Body of pancreas (tissue), 4 donors: ENCODE results near the gene NOG. TPM values are rescaled to one million over a fixed set of nuclear protein-coding genes. Genes with fewer than 3 reads are reported as not detected.

Experiments
- ATAC-seq: fragments of 150-250 bp; one replicate; pipeline ENCODE4 v1.9.1; 2016
- DNase-seq, 4 donors: peaks; one replicate each; pipeline ENCODE4 v3.0.0-alpha.2; 2019
- H3K27ac ChIP-seq, 4 donors: fragments of 200-600 bp; sonication (generic); 1 replicate in 3 of 4; 2 replicates in 1 of 4; pipeline versions ENCODE4 v1.5.1 to v1.6.1; 2016 to 2019; ENCODE audit warnings: mild to moderate bottlenecking in 1 of 4, mixed read lengths in 1 of 4, moderate library complexity in 1 of 4
- H3K27me3 ChIP-seq, 2 donors: fragments of 200-600 bp; sonication (generic); one replicate each; pipeline ENCODE4 v1.6.0; 2016; ENCODE audit warnings: mild to moderate bottlenecking in 1 of 2
- H3K36me3 ChIP-seq, 2 donors: fragments of 200-600 bp; sonication (generic); replicated peaks in 1 of 2; 2 replicates each; pipeline ENCODE4 v1.5.1; 2016; ENCODE audit warnings: low read depth in 2 of 2; ENCODE audit not compliant: insufficient read depth in 1 of 2
- H3K4me1 ChIP-seq: fragments of 200-600 bp; sonication (generic); one replicate; pipeline ENCODE4 v1.6.0; 2016
- H3K4me3 ChIP-seq, 2 donors: fragments of 200-600 bp; sonication (generic); 1 replicate in 1 of 2; 2 replicates in 1 of 2; pipeline ENCODE4 v1.5.1; 2016 to 2019
- H3K9me3 ChIP-seq, 3 donors: fragments of 200-600 bp; sonication (generic); 1 replicate in 2 of 3; 2 replicates in 1 of 3; pipeline ENCODE4 v1.5.1; 2016
- POLR2A ChIP-seq, 3 donors: fragments of 450-650 bp; IDR thresholded peaks; one replicate each; pipeline ENCODE4 v1.6.1; 2016; ENCODE audit warnings: antibody characterized with exemption in 3 of 3, mild to moderate bottlenecking in 2 of 3
- WGBS, 2 donors: methylation state at CpG; one replicate each; pipeline ENCODE4 v1.1.5; 2017; 5-methylcytosine and 5-hydroxymethylcytosine counted together
- intact Hi-C: fragments of 100-400 bp; cut with DNase I; formaldehyde crosslinking; loops from one replicate; pipeline ENCODE4 v1.15.1; 2023
- total RNA-seq, 2 donors: library from RNA; depleted of rRNA; stranded (reverse); fragments of >200 nt; gene quantifications; one replicate each; pipeline ENCODE4 v1.1.0, GENCODE V29; 2016
- TF ChIP-seq, protein P1 (sequence below), 7 experiments: fragments of 450-650 bp in 4 of 7; fragments of 200-600 bp in 3 of 7; sonication (generic) in 3 of 7; IDR thresholded peaks; one replicate each; pipeline ENCODE4 v1.5.1; 2016 to 2019; ENCODE audit warnings: antibody characterized with exemption in 7 of 7

Gene NOG
- total RNA-seq, 2 donors from 2014 or later: 3.0 TPM; not detected in 1

DNA sequence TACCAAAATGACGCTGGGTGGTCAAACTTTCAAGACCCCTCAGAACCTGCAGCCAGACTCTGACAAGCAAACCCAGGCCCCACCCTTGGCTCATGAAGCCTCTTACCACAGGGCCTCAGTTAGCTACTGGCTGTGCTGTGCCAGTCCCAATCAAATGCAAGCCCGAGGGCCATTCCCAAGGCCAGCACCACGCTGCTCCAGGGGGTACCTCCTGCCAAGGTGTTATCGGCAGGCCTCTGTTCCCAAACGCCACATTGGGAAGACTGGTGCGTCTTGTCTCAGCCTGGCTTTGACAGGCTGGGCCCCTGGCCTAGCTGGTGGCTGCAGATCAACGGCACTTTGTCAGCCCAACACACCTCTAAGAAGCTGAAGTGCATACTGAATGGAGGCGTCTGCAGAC, 35.8 kb upstream of the NOG start:
- 60 to 88% methylated on average over 3 to 8 of the region's 8 CpGs for WGBS, 2 donors
- Histone ChIP-seq H3K27me3 (no peaks in the 10 kb centered on the region), H3K4me3 (no peak overlapping the region), H3K9me3 (no peaks in the 10 kb centered on the region), H3K36me3 (no peaks in the 10 kb centered on the region), H3K27ac (no peak overlapping the region), H3K4me1 (no peaks in the 10 kb centered on the region)
- no peak for TF ChIP-seq POLR2A (IDR thresholded peaks at IDR 0.05)
- intact Hi-C loops: no loop called here
- ATAC-seq (no peak), DNase-seq (no peak)

DNA sequence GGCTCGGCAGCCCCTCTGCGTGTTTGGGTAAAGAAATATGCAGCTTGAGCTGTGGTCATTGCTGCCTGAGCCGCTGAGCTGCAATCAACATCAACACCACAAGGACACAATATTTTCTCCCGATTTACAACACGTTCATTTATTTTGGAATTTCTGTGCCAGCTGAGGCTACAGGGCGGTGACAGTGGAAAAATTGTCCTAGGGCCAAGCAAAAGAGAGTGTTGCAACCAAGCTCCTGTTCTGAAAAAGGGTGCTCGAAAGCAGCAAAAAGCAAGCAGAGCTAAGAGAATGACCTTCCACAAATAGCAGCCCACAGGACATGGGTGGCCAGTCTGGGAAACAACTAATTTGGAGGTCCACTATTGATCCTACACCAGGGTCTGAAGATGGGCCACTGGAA, 35.4 kb upstream of the NOG start:
- ATAC-seq: no peak
- TF ChIP-seq POLR2A (IDR thresholded peaks at IDR 0.05): no peak
- TF ChIP-seq, protein P1, sequence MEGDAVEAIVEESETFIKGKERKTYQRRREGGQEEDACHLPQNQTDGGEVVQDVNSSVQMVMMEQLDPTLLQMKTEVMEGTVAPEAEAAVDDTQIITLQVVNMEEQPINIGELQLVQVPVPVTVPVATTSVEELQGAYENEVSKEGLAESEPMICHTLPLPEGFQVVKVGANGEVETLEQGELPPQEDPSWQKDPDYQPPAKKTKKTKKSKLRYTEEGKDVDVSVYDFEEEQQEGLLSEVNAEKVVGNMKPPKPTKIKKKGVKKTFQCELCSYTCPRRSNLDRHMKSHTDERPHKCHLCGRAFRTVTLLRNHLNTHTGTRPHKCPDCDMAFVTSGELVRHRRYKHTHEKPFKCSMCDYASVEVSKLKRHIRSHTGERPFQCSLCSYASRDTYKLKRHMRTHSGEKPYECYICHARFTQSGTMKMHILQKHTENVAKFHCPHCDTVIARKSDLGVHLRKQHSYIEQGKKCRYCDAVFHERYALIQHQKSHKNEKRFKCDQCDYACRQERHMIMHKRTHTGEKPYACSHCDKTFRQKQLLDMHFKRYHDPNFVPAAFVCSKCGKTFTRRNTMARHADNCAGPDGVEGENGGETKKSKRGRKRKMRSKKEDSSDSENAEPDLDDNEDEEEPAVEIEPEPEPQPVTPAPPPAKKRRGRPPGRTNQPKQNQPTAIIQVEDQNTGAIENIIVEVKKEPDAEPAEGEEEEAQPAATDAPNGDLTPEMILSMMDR (IDR thresholded peaks at IDR 0.05): no peak
- Histone ChIP-seq H3K27me3 (no peaks in the 10 kb centered on the region), H3K4me1 (no peaks in the 10 kb centered on the region), H3K36me3 (no peaks in the 10 kb centered on the region), H3K9me3 (no peaks in the 10 kb centered on the region), H3K4me3 (no peak overlapping the region), H3K27ac (no peak overlapping the region)
- intact Hi-C loops: no loop called here
- 74% methylated on average over 7 of the region's 7 CpGs for WGBS, 2 donors
- no peak for DNase-seq

DNA sequence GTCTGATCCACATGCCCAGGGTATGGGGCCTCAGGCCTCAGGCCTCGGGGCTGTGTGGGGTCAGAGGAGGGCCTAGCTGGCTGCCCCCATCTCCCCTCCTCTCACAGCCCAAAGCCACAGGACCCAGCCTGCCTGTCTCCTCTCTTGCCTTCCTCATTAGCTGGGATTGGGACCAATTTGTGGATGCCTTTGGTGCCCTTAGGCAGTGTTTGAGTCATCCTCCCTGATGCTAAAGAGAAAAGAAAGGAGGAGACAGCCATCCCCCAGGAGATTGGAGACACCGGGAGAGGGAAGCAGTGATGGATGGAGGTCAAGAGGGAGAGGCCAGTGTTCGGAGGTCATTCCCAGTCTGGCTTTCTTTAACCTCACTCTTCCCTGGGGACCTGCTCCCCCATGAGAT, 23.3 kb upstream of the NOG start:
- DNase-seq: no peak
- Histone ChIP-seq H3K9me3 (no peaks in the 10 kb centered on the region), H3K27me3 (no peaks in the 10 kb centered on the region), H3K36me3 (no peaks in the 10 kb centered on the region), H3K4me3 (no peak overlapping the region), H3K4me1 (no peaks in the 10 kb centered on the region), H3K27ac (no peak overlapping the region)
- 57 to 62% methylated on average over 3 of the region's 3 CpGs for WGBS, 2 donors
- intact Hi-C loops: no loop called here
- ATAC-seq: no peak
- no peak for TF ChIP-seq POLR2A (IDR thresholded peaks at IDR 0.05)
- TF ChIP-seq, protein P1 (IDR thresholded peaks at IDR 0.05): no peak

DNA sequence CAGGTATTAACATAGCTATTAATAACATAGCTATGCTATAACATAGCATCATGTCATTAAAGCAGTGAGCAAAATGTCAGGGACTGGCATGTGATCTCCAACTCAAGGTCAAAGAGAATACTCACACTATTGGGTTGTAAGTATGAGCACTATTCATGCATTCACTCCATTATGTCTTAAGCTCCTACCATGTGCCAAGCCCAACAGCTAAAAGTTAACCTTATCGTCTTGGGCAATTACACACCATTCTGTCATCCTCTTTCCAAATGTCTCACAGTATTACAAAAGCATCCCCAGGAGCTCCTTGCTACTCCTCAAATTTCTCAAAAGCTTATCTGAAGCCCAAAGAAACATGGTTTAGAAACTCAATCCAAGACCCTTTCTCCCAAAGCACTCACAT, 22.0 kb upstream of the NOG start:
- Histone ChIP-seq H3K4me3 (no peak overlapping the region), H3K36me3 (no peaks in the 10 kb centered on the region), H3K27me3 (no peaks in the 10 kb centered on the region), H3K27ac (no peak overlapping the region), H3K9me3 (no peaks in the 10 kb centered on the region), H3K4me1 (no peaks in the 10 kb centered on the region)
- intact Hi-C loops: no loop called here
- TF ChIP-seq, protein P1 (IDR thresholded peaks at IDR 0.05): no peak
- no peak for TF ChIP-seq POLR2A (IDR thresholded peaks at IDR 0.05)
- WGBS, 2 donors: 75 to 85% methylated on average over 1 of the region's 1 CpG
- ATAC-seq (no peak), DNase-seq (no peak)

DNA sequence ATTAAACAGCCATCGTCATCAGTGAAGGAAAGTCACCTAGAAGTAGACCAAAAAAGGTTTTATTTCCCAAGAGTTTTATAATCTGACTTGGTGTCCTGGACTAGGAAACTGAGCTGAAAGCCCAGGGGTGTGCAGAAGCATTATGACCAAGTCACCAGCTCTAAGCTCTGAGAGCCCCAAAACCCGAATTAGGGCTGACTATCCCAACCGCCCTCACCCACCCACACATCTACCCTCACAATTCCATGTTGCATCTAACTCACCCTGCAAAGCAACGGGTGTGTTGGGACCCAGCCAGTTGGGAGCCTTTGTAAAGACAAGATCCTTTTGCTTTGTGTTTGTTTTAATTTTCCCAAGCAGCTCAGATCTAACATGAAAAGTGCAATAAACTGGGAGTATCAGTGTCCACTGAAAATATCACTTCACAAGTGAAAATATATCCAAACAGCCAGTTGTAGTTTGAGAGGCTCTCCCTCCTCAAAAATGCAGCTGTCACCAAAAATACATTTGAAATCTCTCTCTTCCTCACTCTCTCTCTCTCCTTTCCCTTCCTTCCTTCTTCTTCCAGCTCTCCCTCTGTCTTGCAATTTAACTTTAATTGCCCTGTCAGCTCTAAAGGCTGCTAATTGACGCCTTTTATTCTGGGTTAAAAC, 16.2 kb upstream of the NOG start:
- ATAC-seq (no peak), DNase-seq (no peak)
- WGBS, 2 donors: 27 to 41% methylated on average over 5 of the region's 5 CpGs
- H3K4me3 ChIP-seq: no peak overlapping the region
- peaks cover 0 to 3% of the 10 kb centered on the region in 2 donors for H3K27me3 ChIP-seq
- no peak overlapping the region for H3K27ac ChIP-seq
- no peaks in the 10 kb centered on the region for H3K36me3 ChIP-seq
- no peaks in the 10 kb centered on the region for H3K9me3 ChIP-seq
- TF ChIP-seq, protein P1 (IDR thresholded peaks at IDR 0.05): no peak
- no peak for TF ChIP-seq POLR2A (IDR thresholded peaks at IDR 0.05)
- no peaks in the 10 kb centered on the region for H3K4me1 ChIP-seq
- intact Hi-C loops: no loop called here
